Measurements from ENCODE around the gene UBB. TPM values are rescaled to one million over a fixed set of nuclear protein-coding genes. Genes with fewer than 3 reads are reported as not detected.
A peak's percentile ranks its signal among the peaks of the same experiment; 100 is the strongest.

The UBB gene
- total and polyA plus RNA-seq, 2 experiments from 2014 or later, result 871 to 1,692 TPM

- Histone ChIP-seq H3K79me2 (replicated peaks; ENCODE audit: insufficient read depth) (peaks cover 38% of the 10 kb centered on the region), H3F3A (replicated peaks; ENCODE audit: low read depth) (peaks cover 17% of the 10 kb centered on the region), H3K27ac (ENCODE audit: low read depth) (no peak overlapping the region), H3K36me3 (ENCODE audit: insufficient read depth) (peaks cover 28% of the 10 kb centered on the region), H3K4me1 (ENCODE audit: insufficient read depth) (peaks cover 25% of the 10 kb centered on the region), H3K27me3 (ENCODE audit: insufficient read depth) (peaks cover 17% of the 10 kb centered on the region; the same call in 1 of the 2 replicates), H4K20me1 (replicated peaks; ENCODE audit: insufficient read depth) (peaks cover 19% of the 10 kb centered on the region), H3K4me3 (peak overlapping the region; percentile 76), H2AFZ (peak overlapping the region; percentile 91; the same call in 1 of the 2 replicates), H3K9me2 (ENCODE audit: insufficient read depth) (no peaks in the 10 kb centered on the region), H3K4me2 (peak overlapping the region; percentile 88)
- peaks cover 41% of the 10 kb centered on the region for H3K36me3 Mint-ChIP-seq (ENCODE audit: low read depth)
- peak overlapping the region; percentile 98 for H3K27ac Mint-ChIP-seq
- TF ChIP-seq POLR2AphosphoS5 (IDR thresholded peaks at IDR 0.05; ENCODE audit: low read depth), result no peak
- TF ChIP-seq ZNF331 (CRISPR knock-in tag; IDR thresholded peaks at IDR 0.05; ENCODE audit: low read depth), result no peak
- no peak for TF ChIP-seq CREB1 (CRISPR knock-in tag; IDR thresholded peaks at IDR 0.05; ENCODE audit: low read depth)
- TF ChIP-seq, protein P1, sequence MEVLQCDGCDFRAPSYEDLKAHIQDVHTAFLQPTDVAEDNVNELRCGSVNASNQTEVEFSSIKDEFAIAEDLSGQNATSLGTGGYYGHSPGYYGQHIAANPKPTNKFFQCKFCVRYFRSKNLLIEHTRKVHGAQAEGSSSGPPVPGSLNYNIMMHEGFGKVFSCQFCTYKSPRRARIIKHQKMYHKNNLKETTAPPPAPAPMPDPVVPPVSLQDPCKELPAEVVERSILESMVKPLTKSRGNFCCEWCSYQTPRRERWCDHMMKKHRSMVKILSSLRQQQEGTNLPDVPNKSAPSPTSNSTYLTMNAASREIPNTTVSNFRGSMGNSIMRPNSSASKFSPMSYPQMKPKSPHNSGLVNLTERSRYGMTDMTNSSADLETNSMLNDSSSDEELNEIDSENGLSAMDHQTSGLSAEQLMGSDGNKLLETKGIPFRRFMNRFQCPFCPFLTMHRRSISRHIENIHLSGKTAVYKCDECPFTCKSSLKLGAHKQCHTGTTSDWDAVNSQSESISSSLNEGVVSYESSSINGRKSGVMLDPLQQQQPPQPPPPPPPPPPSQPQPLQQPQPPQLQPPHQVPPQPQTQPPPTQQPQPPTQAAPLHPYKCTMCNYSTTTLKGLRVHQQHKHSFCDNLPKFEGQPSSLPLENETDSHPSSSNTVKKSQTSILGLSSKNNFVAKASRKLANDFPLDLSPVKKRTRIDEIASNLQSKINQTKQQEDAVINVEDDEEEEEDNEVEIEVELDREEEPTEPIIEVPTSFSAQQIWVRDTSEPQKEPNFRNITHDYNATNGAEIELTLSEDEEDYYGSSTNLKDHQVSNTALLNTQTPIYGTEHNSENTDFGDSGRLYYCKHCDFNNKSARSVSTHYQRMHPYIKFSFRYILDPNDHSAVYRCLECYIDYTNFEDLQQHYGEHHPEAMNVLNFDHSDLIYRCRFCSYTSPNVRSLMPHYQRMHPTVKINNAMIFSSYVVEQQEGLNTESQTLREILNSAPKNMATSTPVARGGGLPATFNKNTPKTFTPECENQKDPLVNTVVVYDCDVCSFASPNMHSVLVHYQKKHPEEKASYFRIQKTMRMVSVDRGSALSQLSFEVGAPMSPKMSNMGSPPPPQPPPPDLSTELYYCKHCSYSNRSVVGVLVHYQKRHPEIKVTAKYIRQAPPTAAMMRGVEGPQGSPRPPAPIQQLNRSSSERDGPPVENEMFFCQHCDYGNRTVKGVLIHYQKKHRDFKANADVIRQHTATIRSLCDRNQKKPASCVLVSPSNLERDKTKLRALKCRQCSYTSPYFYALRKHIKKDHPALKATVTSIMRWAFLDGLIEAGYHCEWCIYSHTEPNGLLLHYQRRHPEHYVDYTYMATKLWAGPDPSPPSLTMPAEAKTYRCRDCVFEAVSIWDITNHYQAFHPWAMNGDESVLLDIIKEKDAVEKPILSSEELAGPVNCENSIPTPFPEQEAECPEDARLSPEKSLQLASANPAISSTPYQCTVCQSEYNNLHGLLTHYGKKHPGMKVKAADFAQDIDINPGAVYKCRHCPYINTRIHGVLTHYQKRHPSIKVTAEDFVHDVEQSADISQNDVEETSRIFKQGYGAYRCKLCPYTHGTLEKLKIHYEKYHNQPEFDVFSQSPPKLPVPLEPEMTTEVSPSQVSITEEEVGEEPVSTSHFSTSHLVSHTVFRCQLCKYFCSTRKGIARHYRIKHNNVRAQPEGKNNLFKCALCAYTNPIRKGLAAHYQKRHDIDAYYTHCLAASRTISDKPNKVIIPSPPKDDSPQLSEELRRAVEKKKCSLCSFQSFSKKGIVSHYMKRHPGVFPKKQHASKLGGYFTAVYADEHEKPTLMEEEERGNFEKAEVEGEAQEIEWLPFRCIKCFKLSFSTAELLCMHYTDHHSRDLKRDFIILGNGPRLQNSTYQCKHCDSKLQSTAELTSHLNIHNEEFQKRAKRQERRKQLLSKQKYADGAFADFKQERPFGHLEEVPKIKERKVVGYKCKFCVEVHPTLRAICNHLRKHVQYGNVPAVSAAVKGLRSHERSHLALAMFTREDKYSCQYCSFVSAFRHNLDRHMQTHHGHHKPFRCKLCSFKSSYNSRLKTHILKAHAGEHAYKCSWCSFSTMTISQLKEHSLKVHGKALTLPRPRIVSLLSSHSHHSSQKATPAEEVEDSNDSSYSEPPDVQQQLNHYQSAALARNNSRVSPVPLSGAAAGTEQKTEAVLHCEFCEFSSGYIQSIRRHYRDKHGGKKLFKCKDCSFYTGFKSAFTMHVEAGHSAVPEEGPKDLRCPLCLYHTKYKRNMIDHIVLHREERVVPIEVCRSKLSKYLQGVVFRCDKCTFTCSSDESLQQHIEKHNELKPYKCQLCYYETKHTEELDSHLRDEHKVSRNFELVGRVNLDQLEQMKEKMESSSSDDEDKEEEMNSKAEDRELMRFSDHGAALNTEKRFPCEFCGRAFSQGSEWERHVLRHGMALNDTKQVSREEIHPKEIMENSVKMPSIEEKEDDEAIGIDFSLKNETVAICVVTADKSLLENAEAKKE (CRISPR knock-in tag; IDR thresholded peaks at IDR 0.05), result no peak
- TF ChIP-seq JUNB (IDR thresholded peaks at IDR 0.05; ENCODE audit: unreplicated experiment), result no peak
- TF ChIP-seq NANOG (IDR thresholded peaks at IDR 0.05; ENCODE audit: borderline replicate concordance), result no peak
- TF ChIP-seq EZH2phosphoT487 (IDR thresholded peaks at IDR 0.05; ENCODE audit: unreplicated experiment), result no peak
- no peak for TF ChIP-seq STAT1 (IDR thresholded peaks at IDR 0.05; ENCODE audit: unreplicated experiment)
- TF ChIP-seq ZNF114 (CRISPR knock-in tag; IDR thresholded peaks at IDR 0.05), result no peak
- TF ChIP-seq CTCF (conservative IDR thresholded peaks at IDR 0.05; ENCODE audit: low read depth in 2 of 2), result no peak
- TF ChIP-seq REST (IDR thresholded peaks at IDR 0.05; ENCODE audit: unreplicated experiment), result no peak
- TF ChIP-seq EZH2 (IDR thresholded peaks at IDR 0.05; ENCODE audit: low read depth, unreplicated experiment), result no peak
- no peak for TF ChIP-seq ETS1 (IDR thresholded peaks at IDR 0.05)
- ATAC-seq, result no peak
- peaks cover 14% of the 10 kb centered on the region for H3K4me1 Mint-ChIP-seq
- peaks cover 26% of the 10 kb centered on the region for H3K27me3 Mint-ChIP-seq (ENCODE audit: insufficient read depth, low read depth, poor library complexity)
- H3K4me3 Mint-ChIP-seq, result peak overlapping the region; percentile 99
- no peaks in the 10 kb centered on the region; the same call in 2 of the 3 replicates for H3K9me3 Mint-ChIP-seq
- no peak for DNase-seq (ENCODE audit: low spot score)
Observed at GRCh38 chr17:16351831-16352230, 29.1 kb upstream of the UBB start.

All from GM23338 (cell line).